Measurements from ENCODE around the gene METRNL.

METRNL gene

GRCh38 chr17:83080579-83080857, 1.1 kb downstream of the METRNL start:
- TF ChIP-seq CTCF (IDR thresholded peaks at IDR 0.05; ENCODE audit: low read depth, low read length): no peak
- peak overlapping the region; percentile 73 for H3K4me3 ChIP-seq (ENCODE audit: low read depth, low read length)

GRCh38 chr17:83080858-83081683, 1.7 kb downstream of the METRNL start:
- no peak for TF ChIP-seq CTCF (IDR thresholded peaks at IDR 0.05; ENCODE audit: low read depth, low read length)
- H3K4me3 ChIP-seq (ENCODE audit: low read depth, low read length): peak overlapping the region; percentile 73

- H3K4me3 ChIP-seq (ENCODE audit: low read depth, low read length): peak overlapping the region; percentile 73
- no peak for TF ChIP-seq CTCF (IDR thresholded peaks at IDR 0.05; ENCODE audit: low read depth, low read length)
Observed at GRCh38 chr17:83081684-83082201, 2.3 kb downstream of the METRNL start.

GRCh38 chr17:83082424-83082823, 3.0 kb downstream of the METRNL start:
- TF ChIP-seq CTCF (IDR thresholded peaks at IDR 0.05; ENCODE audit: low read depth, low read length): no peak
- peak overlapping the region; percentile 73; the same call in 1 of the 2 replicates for H3K4me3 ChIP-seq (ENCODE audit: low read depth, low read length)

GRCh38 chr17:83082909-83083367, 3.5 kb downstream of the METRNL start:
- TF ChIP-seq CTCF (IDR thresholded peaks at IDR 0.05; ENCODE audit: low read depth, low read length): no peak
- H3K4me3 ChIP-seq (ENCODE audit: low read depth, low read length): peak overlapping the region; percentile 36

GRCh38 chr17:83083368-83084201, 4.2 kb downstream of the METRNL start:
- TF ChIP-seq CTCF (IDR thresholded peaks at IDR 0.05; ENCODE audit: low read depth, low read length): no peak
- peak overlapping the region; percentile 46 for H3K4me3 ChIP-seq (ENCODE audit: low read depth, low read length)

GRCh38 chr17:83084214-83084613, 4.8 kb downstream of the METRNL start:
- TF ChIP-seq CTCF (IDR thresholded peaks at IDR 0.05; ENCODE audit: low read depth, low read length): no peak
- peak overlapping the region; percentile 46 for H3K4me3 ChIP-seq (ENCODE audit: low read depth, low read length)

Measured in WI38 (cell line).